Spleen (tissue), 11 donors: ENCODE data around the gene SNCAIP. TPM values are rescaled to one million over a fixed set of nuclear protein-coding genes. Genes with fewer than 3 reads are reported as not detected.

Experiments
- DNase-seq: peaks from one replicate; pipeline ENCODE4 v3.0.0-alpha.2; 2020
- H3K27ac ChIP-seq, 8 donors: fragments of 200-600 bp; sonication (generic) in 7 of 8; 1 replicate in 4 of 8; 2 replicates in 4 of 8; pipeline versions ENCODE4 v1.5.0 to v1.8.0; 2016 to 2021; ENCODE audit warnings: inconsistent platforms in 4 of 8, mild to moderate bottlenecking in 4 of 8, moderate library complexity in 1 of 8
- H3K27me3 ChIP-seq, 7 donors: fragments of 200-600 bp; sonication (generic) in 6 of 7; replicated peaks in 1 of 7; 1 replicate in 4 of 7; 2 replicates in 3 of 7; pipeline versions ENCODE4 v1.5.0 to v1.8.0; 2016 to 2021; ENCODE audit warnings: inconsistent platforms in 3 of 7, mild to moderate bottlenecking in 1 of 7
- H3K36me3 ChIP-seq, 6 donors: fragments of 200-600 bp; sonication (generic) in 5 of 6; 1 replicate in 4 of 6; 2 replicates in 2 of 6; pipeline versions ENCODE4 v1.5.0 to v1.8.0; 2016 to 2021; ENCODE audit warnings: inconsistent platforms in 2 of 6
- H3K4me1 ChIP-seq, 6 donors: fragments of 200-600 bp; sonication (generic) in 5 of 6; 1 replicate in 3 of 6; 2 replicates in 3 of 6; pipeline versions ENCODE4 v1.5.0 to v1.8.0; 2016 to 2021; ENCODE audit warnings: inconsistent platforms in 3 of 6
- H3K4me3 ChIP-seq, 8 donors: fragments of 200-600 bp; sonication (generic) in 7 of 8; 1 replicate in 4 of 8; 2 replicates in 4 of 8; pipeline versions ENCODE4 v1.5.0 to v1.8.0; 2016 to 2021; ENCODE audit warnings: inconsistent platforms in 4 of 8, mild to moderate bottlenecking in 4 of 8, moderate library complexity in 2 of 8
- H3K9me3 ChIP-seq, 8 donors: fragments of 200-600 bp; sonication (generic) in 7 of 8; 1 replicate in 4 of 8; 2 replicates in 4 of 8; pipeline versions ENCODE4 v1.5.0 to v1.8.0; 2016 to 2021; ENCODE audit warnings: inconsistent platforms in 4 of 8
- POLR2A ChIP-seq, 3 donors: fragments of 450-650 bp; IDR thresholded peaks; one replicate each; pipeline ENCODE4 v1.5.1; 2017; ENCODE audit warnings: antibody characterized with exemption in 3 of 3, mild to moderate bottlenecking in 1 of 3
- POLR2AphosphoS5 ChIP-seq, 3 donors: sonication (generic); formaldehyde crosslinking; IDR thresholded peaks; one replicate each; pipeline ENCODE4 v1.5.1; 2017; ENCODE audit warnings: antibody characterized with exemption in 3 of 3
- WGBS, 5 donors: extraction: QIAGEN DNeasy Blood & Tissue Kit in 3 of 5; methylation state at CpG; one replicate each; pipeline versions ENCODE4 v1.1.5 to v1.1.7; 2013 to 2018; 5-methylcytosine and 5-hydroxymethylcytosine counted together
- intact Hi-C: fragments of 100-400 bp; cut with DNase I; formaldehyde crosslinking; loops from one replicate; pipeline ENCODE4 v1.15.0; 2023; ENCODE audit warnings: low total_unique reads
- polyA plus RNA-seq, 3 donors: library from polyadenylated mRNA; stranded (reverse); fragments of 200-250 nt; gene quantifications; one replicate each; pipeline ENCODE4 v1.2.1, GENCODE V29; 2013
- total RNA-seq, 7 donors: library from RNA; depleted of rRNA in 3 of 7; stranded (reverse); fragments of >200 nt in 3 of 7; fragmentation: NEBNext Ultra II Directional in 4 of 7; extraction: Animal tissue kit (Norgen Biotek cat#: 25700) in 4 of 7; gene quantifications; one replicate each; pipeline versions ENCODE4 v1.1.0 to v1.2.1, GENCODE V29; 2016 to 2021
- TF ChIP-seq, protein P1 (sequence below), 11 experiments: fragments of 200-600 bp in 7 of 11; fragments of 450-650 bp in 4 of 11; sonication (generic) in 4 of 11; IDR thresholded peaks in 8 of 11; conservative IDR thresholded peaks in 3 of 11; 1 replicate in 7 of 11; 2 replicates in 4 of 11; pipeline versions ENCODE4 v1.4.0 to v1.8.0; 2016 to 2021; ENCODE audit warnings: antibody characterized with exemption in 11 of 11, inconsistent platforms in 4 of 11, mild to moderate bottlenecking in 1 of 11
- donor health status: healthy with polysubstance abuse.
- donor health status: DM: no; HTN: no; CAD: no; lungs with moderate emphysema.
- donor health status: DM: no; HTN: no; CAD: no.
- donor health status: Bipolar disorder and iron deficiency.
- donor health status: healthy.
- donor health status: DM: no; HTN: no; CAD: no.
- donor health status: DM: yes; HTN: yes; CAD: no.

The SNCAIP gene
- total and polyA plus RNA-seq, 10 donors, result 5.4 to 51.3 (median 17.8) TPM

DNA sequence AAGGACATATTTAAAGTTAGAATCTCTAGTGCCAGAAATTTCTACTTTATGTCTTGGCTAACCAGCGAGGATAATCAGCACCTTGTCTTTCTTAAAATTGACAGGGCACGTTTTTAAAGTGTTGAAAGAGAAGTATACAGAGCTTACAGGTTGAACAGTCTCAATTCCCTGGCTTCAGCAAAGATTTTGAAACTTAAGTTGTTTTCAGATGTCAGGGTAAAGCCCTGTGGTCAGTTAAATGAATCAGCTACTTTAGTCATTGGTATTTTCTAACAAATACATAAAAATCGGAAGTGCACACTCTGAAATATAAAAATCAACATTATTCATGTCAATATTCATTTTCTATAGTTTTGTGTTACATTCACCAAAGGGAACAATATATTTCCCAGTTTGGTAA, 29.1 kb downstream of the SNCAIP start:
- intact Hi-C loops, result no loop called here
- Histone ChIP-seq H3K4me1 (no peaks in the 10 kb centered on the region), H3K27ac (no peak overlapping the region), H3K27me3 (no peaks in the 10 kb centered on the region), H3K4me3 (no peak overlapping the region), H3K9me3 (no peaks in the 10 kb centered on the region), H3K36me3 (no peaks in the 10 kb centered on the region)
- no peak for DNase-seq
- TF ChIP-seq, protein P1, sequence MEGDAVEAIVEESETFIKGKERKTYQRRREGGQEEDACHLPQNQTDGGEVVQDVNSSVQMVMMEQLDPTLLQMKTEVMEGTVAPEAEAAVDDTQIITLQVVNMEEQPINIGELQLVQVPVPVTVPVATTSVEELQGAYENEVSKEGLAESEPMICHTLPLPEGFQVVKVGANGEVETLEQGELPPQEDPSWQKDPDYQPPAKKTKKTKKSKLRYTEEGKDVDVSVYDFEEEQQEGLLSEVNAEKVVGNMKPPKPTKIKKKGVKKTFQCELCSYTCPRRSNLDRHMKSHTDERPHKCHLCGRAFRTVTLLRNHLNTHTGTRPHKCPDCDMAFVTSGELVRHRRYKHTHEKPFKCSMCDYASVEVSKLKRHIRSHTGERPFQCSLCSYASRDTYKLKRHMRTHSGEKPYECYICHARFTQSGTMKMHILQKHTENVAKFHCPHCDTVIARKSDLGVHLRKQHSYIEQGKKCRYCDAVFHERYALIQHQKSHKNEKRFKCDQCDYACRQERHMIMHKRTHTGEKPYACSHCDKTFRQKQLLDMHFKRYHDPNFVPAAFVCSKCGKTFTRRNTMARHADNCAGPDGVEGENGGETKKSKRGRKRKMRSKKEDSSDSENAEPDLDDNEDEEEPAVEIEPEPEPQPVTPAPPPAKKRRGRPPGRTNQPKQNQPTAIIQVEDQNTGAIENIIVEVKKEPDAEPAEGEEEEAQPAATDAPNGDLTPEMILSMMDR (IDR thresholded peaks at IDR 0.05 in 8 of 11, conservative IDR thresholded peaks at IDR 0.05 in 3 of 11), result no peak
- no peak for TF ChIP-seq POLR2AphosphoS5 (IDR thresholded peaks at IDR 0.05)
- no peak for TF ChIP-seq POLR2A (IDR thresholded peaks at IDR 0.05)
- WGBS, 5 donors, result 56 to 76% (median 68%) methylated on average over 3 of the region's 3 CpGs

DNA sequence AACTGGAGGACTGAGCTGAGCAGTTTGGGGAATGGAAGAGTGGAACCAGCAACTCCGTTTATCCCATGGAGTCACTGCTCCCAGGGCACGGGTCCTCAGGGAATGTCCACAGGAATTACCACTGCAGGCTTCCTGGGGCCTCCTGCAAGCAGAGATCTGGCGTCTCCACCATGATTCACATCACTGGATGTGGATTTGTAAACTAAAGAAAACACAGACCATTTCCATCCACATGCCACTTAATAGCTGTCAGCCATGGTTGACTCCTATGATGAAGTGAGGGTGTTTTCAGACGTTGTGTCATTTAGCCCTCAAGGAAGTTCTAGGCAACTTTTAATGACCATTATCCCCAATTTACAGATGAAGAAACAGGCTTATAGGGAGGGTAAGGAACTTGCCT, 30.2 kb downstream of the SNCAIP start:
- 75 to 88% (median 77%) methylated on average over 4 of the region's 4 CpGs for WGBS, 5 donors
- no peaks in the 10 kb centered on the region for H3K36me3 ChIP-seq
- DNase-seq, result no peak
- no peaks in the 10 kb centered on the region for H3K4me1 ChIP-seq
- no peaks in the 10 kb centered on the region for H3K27me3 ChIP-seq
- TF ChIP-seq POLR2A (IDR thresholded peaks at IDR 0.05) (no peak), POLR2AphosphoS5 (IDR thresholded peaks at IDR 0.05) (no peak)
- TF ChIP-seq, protein P1 (IDR thresholded peaks at IDR 0.05 in 8 of 11, conservative IDR thresholded peaks at IDR 0.05 in 3 of 11), result no peak
- H3K27ac ChIP-seq, result no peak overlapping the region
- no peaks in the 10 kb centered on the region for H3K9me3 ChIP-seq
- H3K4me3 ChIP-seq, result no peak overlapping the region
- intact Hi-C loops, result no loop called here

DNA sequence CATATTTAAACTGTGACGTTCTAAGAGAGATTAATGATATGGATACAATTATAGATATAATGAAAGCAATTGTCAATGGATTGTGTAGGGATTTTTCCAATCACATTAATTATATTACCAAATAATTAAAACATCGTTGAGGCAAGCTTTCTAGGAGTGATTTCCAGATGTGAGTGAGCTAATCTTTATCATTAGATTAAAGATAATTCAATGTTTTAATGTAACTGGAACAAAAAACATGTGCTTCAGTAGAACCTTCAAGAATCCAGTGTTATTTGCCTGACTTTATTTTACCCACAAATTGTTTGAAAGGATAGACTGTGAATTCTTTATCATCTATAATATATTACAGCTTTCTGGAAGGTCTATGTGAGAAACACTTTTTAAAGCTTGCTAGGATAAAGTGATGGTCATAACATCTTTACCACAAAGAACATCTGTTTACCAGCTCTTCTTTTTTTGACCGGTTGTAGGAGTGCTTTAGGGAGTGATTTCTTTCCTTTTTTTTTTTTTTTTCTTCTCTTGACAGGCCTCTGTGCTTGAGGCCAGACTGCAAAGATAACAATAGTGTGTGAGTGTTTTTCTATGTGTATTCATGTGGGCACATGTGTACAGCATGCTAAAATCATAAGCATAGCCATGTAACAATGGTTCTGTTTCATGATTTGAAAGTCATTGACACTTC, 35.0 kb downstream of the SNCAIP start:
- H3K27me3 ChIP-seq, result no peaks in the 10 kb centered on the region
- H3K9me3 ChIP-seq, result no peaks in the 10 kb centered on the region
- intact Hi-C loops, result no loop called here
- H3K4me3 ChIP-seq, result no peak overlapping the region
- H3K27ac ChIP-seq, result no peak overlapping the region
- DNase-seq, result no peak
- TF ChIP-seq POLR2AphosphoS5 (IDR thresholded peaks at IDR 0.05) (no peak), POLR2A (IDR thresholded peaks at IDR 0.05) (no peak)
- TF ChIP-seq, protein P1 (IDR thresholded peaks at IDR 0.05 in 8 of 11, conservative IDR thresholded peaks at IDR 0.05 in 3 of 11), result no peak
- no peaks in the 10 kb centered on the region for H3K36me3 ChIP-seq
- 75 to 91% (median 78%) methylated on average over 3 of the region's 3 CpGs for WGBS, 5 donors
- no peaks in the 10 kb centered on the region for H3K4me1 ChIP-seq

DNA sequence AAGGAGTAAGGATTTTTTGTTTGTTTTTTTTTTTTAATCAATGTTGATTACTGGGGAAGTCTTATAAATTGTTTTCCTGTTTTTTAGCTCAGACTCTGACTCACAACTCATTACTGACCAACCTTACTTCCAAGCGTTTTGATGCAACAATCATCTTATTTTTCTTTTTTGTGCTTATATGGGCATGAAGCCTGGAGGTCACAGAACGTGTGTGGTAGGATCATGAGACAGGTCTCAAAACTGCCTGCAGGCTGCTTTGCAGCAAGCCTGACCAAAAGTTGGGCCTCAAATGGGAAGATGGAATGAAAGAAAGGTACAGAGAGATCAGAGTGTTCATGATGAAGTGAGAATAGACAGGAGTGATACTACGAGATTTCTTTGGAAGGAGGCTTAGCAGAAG, 38.5 kb downstream of the SNCAIP start:
- no peaks in the 10 kb centered on the region for H3K4me1 ChIP-seq
- H3K27me3 ChIP-seq, result no peaks in the 10 kb centered on the region
- H3K4me3 ChIP-seq, result no peak overlapping the region
- no peak for DNase-seq
- 74 to 88% (median 81%) methylated on average over 3 of the region's 3 CpGs for WGBS, 5 donors
- no peak overlapping the region for H3K27ac ChIP-seq
- TF ChIP-seq POLR2AphosphoS5 (IDR thresholded peaks at IDR 0.05), result no peak
- TF ChIP-seq, protein P1 (IDR thresholded peaks at IDR 0.05 in 8 of 11, conservative IDR thresholded peaks at IDR 0.05 in 3 of 11), result no peak
- TF ChIP-seq POLR2A (IDR thresholded peaks at IDR 0.05), result no peak
- H3K36me3 ChIP-seq, result no peaks in the 10 kb centered on the region
- intact Hi-C loops, result no loop called here
- H3K9me3 ChIP-seq, result no peaks in the 10 kb centered on the region
